GM23248 (cell line): Measurements from ENCODE around the gene RIC8B. TPM values are rescaled to one million over a fixed set of nuclear protein-coding genes. Genes with fewer than 3 reads are reported as not detected.

Experiments used
- DNase-seq: peaks from one replicate; pipeline ENCODE4 v3.0.0-alpha.2; 2015
- H2AFZ ChIP-seq: fragments of 200-600 bp; sonication (generic); 2 replicates; pipeline ENCODE4 v1.6.1; 2016; ENCODE audit warnings: antibody characterized with exemption
- H3F3A ChIP-seq: fragments of 200-600 bp; sonication (generic); 2 replicates; pipeline ENCODE4 v1.6.1; 2016; ENCODE audit warnings: mild to moderate bottlenecking, antibody characterized with exemption, mixed run types; ENCODE audit not compliant: insufficient read depth
- H3K27ac ChIP-seq: fragments of 200-600 bp; sonication (generic); 2 replicates; pipeline ENCODE4 v1.5.1; 2016; ENCODE audit warnings: mild to moderate bottlenecking
- H3K27me3 ChIP-seq: fragments of 200-600 bp; sonication (generic); replicated peaks from 2 replicates; pipeline ENCODE4 v1.6.1; 2016; ENCODE audit warnings: mild to moderate bottlenecking; ENCODE audit not compliant: insufficient read depth
- H3K36me3 ChIP-seq: fragments of 200-600 bp; sonication (generic); 2 replicates; pipeline ENCODE4 v1.6.1; 2016; ENCODE audit warnings: low read depth, mild to moderate bottlenecking
- H3K4me1 ChIP-seq: fragments of 200-600 bp; sonication (generic); 2 replicates; pipeline ENCODE4 v1.6.1; 2016; ENCODE audit warnings: mild to moderate bottlenecking; ENCODE audit not compliant: insufficient read depth
- H3K4me2 ChIP-seq: fragments of 200-600 bp; sonication (generic); one replicate; pipeline ENCODE4 v1.6.1; 2016; ENCODE audit warnings: mild to moderate bottlenecking; ENCODE audit not compliant: unreplicated experiment
- H3K4me3 ChIP-seq: fragments of 200-600 bp; sonication (generic); 2 replicates; pipeline ENCODE4 v1.5.1; 2016; ENCODE audit warnings: mild to moderate bottlenecking
- H3K79me2 ChIP-seq: fragments of 200-600 bp; sonication (generic); 2 replicates; pipeline ENCODE4 v1.6.1; 2016; ENCODE audit warnings: mild to moderate bottlenecking; ENCODE audit not compliant: insufficient read depth
- H3K9ac ChIP-seq: fragments of 200-600 bp; sonication (generic); 2 replicates; pipeline ENCODE4 v1.6.1; 2016; ENCODE audit warnings: mild to moderate bottlenecking
- H3K9me2 ChIP-seq: fragments of 200-600 bp; sonication (generic); 2 replicates; pipeline ENCODE4 v1.6.1; 2016; ENCODE audit warnings: mixed run types, mild to moderate bottlenecking, moderate library complexity; ENCODE audit not compliant: insufficient read depth
- H3K9me3 ChIP-seq: fragments of 200-600 bp; sonication (generic); one replicate; pipeline ENCODE4 v1.6.1; 2017; ENCODE audit warnings: low read depth
- H4K20me1 ChIP-seq: fragments of 200-600 bp; sonication (generic); 2 replicates; pipeline ENCODE4 v1.6.0; 2016; ENCODE audit not compliant: insufficient read depth
- EZH2 ChIP-seq: fragments of 200-600 bp; sonication (generic); IDR thresholded peaks from 2 replicates; pipeline ENCODE4 v1.6.1; 2018; ENCODE audit warnings: antibody characterized with exemption, mild to moderate bottlenecking; ENCODE audit not compliant: insufficient read depth, poor library complexity, severe bottlenecking
- EZH2phosphoT487 ChIP-seq: fragments of 200-600 bp; sonication (generic); IDR thresholded peaks from 2 replicates; pipeline ENCODE4 v1.6.1; 2018; ENCODE audit warnings: antibody characterized with exemption, moderate library complexity, mild to moderate bottlenecking, low read depth; ENCODE audit not compliant: insufficient read depth
- WGBS, 2 experiments: methylation state at CpG; one replicate each; pipeline ENCODE4 v1.1.6; 2015 to 2017; ENCODE audit warnings: low lambda C conversion rate in 2 of 2, low coverage in 1 of 2; ENCODE audit errors: missing lambda C conversion rate in 2 of 2; 5-methylcytosine and 5-hydroxymethylcytosine counted together
- in situ Hi-C: fragments of 300-500 bp; cut with MboI; formaldehyde crosslinking; loops from 2 replicates; pipeline ENCODE4 v1.15.0; 2020
- polyA plus RNA-seq: library from polyadenylated mRNA; unstranded; fragments of >200 nt; fragmentation: Nextera tagmentation; extraction: Ambion mirVana; gene quantifications from 2 replicates; pipeline ENCODE4 v1.2.1, GENCODE V29; 2016
- total RNA-seq: library from RNA; depleted of rRNA; stranded (reverse); fragments of >200 nt; shearing (Covaris generic); gene quantifications from 2 replicates; pipeline ENCODE4 v1.2.3, GENCODE V29; 2014

RIC8B gene
- total and polyA plus RNA-seq, 2 experiments from 2014 or later: 6.8 to 7.6 TPM

- 98% methylated on average over 3 of the region's 3 CpGs for WGBS, 2 experiments
- H3K27me3 ChIP-seq: no peaks in the 10 kb centered on the region
- in situ Hi-C loops: no loop called here
- no peak overlapping the region for H3K4me3 ChIP-seq
- no peaks in the 10 kb centered on the region for H3K36me3 ChIP-seq
- H3K9ac ChIP-seq: no peak overlapping the region
- no peaks in the 10 kb centered on the region for H3F3A ChIP-seq
- no peaks in the 10 kb centered on the region for H4K20me1 ChIP-seq
- no peak for DNase-seq
- no peak overlapping the region for H3K4me2 ChIP-seq
- H2AFZ ChIP-seq: no peak overlapping the region
- H3K9me3 ChIP-seq: no peaks in the 10 kb centered on the region
- no peak overlapping the region for H3K27ac ChIP-seq
- H3K79me2 ChIP-seq: peaks cover 7% of the 10 kb centered on the region; the same call in 1 of the 2 replicates
- no peaks in the 10 kb centered on the region for H3K9me2 ChIP-seq
- peaks cover 16% of the 10 kb centered on the region for H3K4me1 ChIP-seq
- no peak for TF ChIP-seq EZH2
Measured at GRCh38 chr12:106867651-106868050, 93.2 kb downstream of the RIC8B start.

DNA sequence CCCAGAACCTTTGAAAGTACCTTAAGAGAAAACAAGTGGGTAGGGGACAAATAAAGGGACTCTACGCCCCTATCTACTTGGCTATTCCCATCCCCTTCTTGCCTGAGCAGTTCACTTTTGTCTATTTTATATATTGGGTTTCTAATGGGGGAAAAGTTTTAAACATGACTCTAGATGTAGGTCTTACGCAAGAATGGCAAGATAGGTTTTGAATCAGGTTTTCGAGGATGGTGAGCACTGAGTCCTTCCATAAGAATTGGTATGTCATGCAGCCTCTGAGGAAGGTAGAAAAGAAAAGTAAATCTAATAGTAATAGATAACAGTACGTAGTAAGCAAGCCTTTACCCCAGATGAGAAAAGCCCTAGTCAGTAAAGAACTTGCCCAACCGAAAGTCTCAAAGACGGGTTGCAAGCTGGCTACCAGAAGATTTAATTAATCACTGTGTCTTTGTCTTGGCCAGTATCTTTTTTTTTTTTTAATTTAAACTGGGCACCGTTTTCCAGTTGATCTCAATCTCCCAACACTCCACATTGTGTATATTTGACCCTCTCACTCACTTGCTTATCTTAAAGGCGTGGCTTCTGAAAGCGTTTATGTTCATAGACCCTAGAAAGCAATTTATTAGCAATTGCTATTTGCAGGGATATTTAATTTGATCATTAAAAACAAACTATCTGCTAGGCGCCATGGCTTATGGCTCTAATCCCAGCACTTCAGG, 94.7 kb downstream of the RIC8B start:
- Histone ChIP-seq H3K9me3 (no peaks in the 10 kb centered on the region), H3K36me3 (no peaks in the 10 kb centered on the region), H3K9me2 (no peaks in the 10 kb centered on the region), H3K9ac (no peak overlapping the region), H3K79me2 (peaks cover 7% of the 10 kb centered on the region; the same call in 1 of the 2 replicates), H3K4me3 (no peak overlapping the region), H3K4me2 (no peak overlapping the region), H3K27me3 (no peaks in the 10 kb centered on the region), H3K27ac (no peak overlapping the region), H2AFZ (no peak overlapping the region), H4K20me1 (no peaks in the 10 kb centered on the region), H3K4me1 (peaks cover 16% of the 10 kb centered on the region), H3F3A (peaks cover 8% of the 10 kb centered on the region; the same call in 1 of the 2 replicates)
- TF ChIP-seq EZH2phosphoT487: no peak
- TF ChIP-seq EZH2: no peak
- no peak for DNase-seq
- WGBS, 2 experiments: 93 to 95% methylated on average over 10 of the region's 10 CpGs
- in situ Hi-C loops: no loop called here

GRCh38 chr12:106870116-106870515, 95.6 kb downstream of the RIC8B start:
- Histone ChIP-seq H3K79me2 (0 out of 2 replicates have a peak, but pooled peaks cover 2% of the 10 kb centered on the region), H3K27ac (no peak overlapping the region), H2AFZ (no peak overlapping the region), H3K27me3 (no peaks in the 10 kb centered on the region), H4K20me1 (no peaks in the 10 kb centered on the region), H3K4me1 (peaks cover 16% of the 10 kb centered on the region), H3K9me3 (no peaks in the 10 kb centered on the region), H3K4me2 (no peak overlapping the region), H3F3A (peaks cover 8% of the 10 kb centered on the region; the same call in 1 of the 2 replicates), H3K9ac (no peak overlapping the region), H3K36me3 (no peaks in the 10 kb centered on the region), H3K4me3 (no peak overlapping the region), H3K9me2 (no peaks in the 10 kb centered on the region)
- no peak for TF ChIP-seq EZH2phosphoT487
- TF ChIP-seq EZH2: no peak
- in situ Hi-C loops: no loop called here
- DNase-seq: no peak

- no peak for TF ChIP-seq EZH2phosphoT487
- no peak for TF ChIP-seq EZH2
- H3K27me3 ChIP-seq: no peaks in the 10 kb centered on the region
- WGBS, 2 experiments: 100% methylated on average over 1 of the region's 1 CpG
- peaks cover 16% of the 10 kb centered on the region for H3K4me1 ChIP-seq
- peaks cover 8% of the 10 kb centered on the region; the same call in 1 of the 2 replicates for H3F3A ChIP-seq
- H3K9ac ChIP-seq: no peak overlapping the region
- no peak overlapping the region for H3K4me2 ChIP-seq
- in situ Hi-C loops: no loop called here
- H3K9me2 ChIP-seq: no peaks in the 10 kb centered on the region
- no peaks in the 10 kb centered on the region for H3K79me2 ChIP-seq
- no peaks in the 10 kb centered on the region for H4K20me1 ChIP-seq
- H3K27ac ChIP-seq: no peak overlapping the region
- H3K36me3 ChIP-seq: no peaks in the 10 kb centered on the region
- H2AFZ ChIP-seq: no peak overlapping the region
- no peak overlapping the region for H3K4me3 ChIP-seq
- H3K9me3 ChIP-seq: no peaks in the 10 kb centered on the region
- peak; percentile 80 for DNase-seq
Measured at GRCh38 chr12:106871477-106871876, 97.0 kb downstream of the RIC8B start.

DNA sequence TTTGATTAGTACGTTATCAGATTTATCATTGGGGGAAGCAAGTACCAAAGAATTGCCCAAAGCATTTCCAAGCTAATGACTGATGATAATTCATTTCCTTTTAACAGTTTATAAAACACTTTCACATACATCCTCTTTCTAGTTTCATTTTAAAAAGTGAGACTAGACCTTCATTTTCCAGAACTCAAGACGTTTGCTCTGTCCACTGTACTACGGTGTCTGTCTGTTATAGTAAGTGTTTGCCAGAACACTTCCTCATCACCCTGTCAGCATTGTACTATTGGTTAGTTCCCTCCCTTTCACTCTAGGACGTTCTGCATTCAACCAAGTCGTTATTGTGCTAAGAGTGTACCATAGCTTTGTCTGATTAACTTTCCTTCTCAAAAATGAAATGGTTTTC, 99.5 kb downstream of the RIC8B start:
- no peak overlapping the region for H3K27ac ChIP-seq
- no peaks in the 10 kb centered on the region for H3K9me2 ChIP-seq
- no peak overlapping the region for H3K9ac ChIP-seq
- no peak overlapping the region for H3K4me2 ChIP-seq
- no peaks in the 10 kb centered on the region for H4K20me1 ChIP-seq
- 85 to 87% methylated on average over 5 of the region's 5 CpGs for WGBS, 2 experiments
- H3K4me3 ChIP-seq: no peak overlapping the region
- H3K9me3 ChIP-seq: no peaks in the 10 kb centered on the region
- 0 out of 2 replicates have a peak, but pooled peaks cover 3% of the 10 kb centered on the region for H3K36me3 ChIP-seq
- no peak overlapping the region for H2AFZ ChIP-seq
- no peaks in the 10 kb centered on the region for H3K27me3 ChIP-seq
- in situ Hi-C loops: no loop called here
- H3K79me2 ChIP-seq: no peaks in the 10 kb centered on the region
- H3F3A ChIP-seq: peaks cover 8% of the 10 kb centered on the region; the same call in 1 of the 2 replicates
- no peak for TF ChIP-seq EZH2phosphoT487
- TF ChIP-seq EZH2: no peak
- no peak for DNase-seq
- peaks cover 16% of the 10 kb centered on the region for H3K4me1 ChIP-seq
